ENCODE data around the gene DMXL2.

The DMXL2 gene

GRCh38 chr15:51558876-51559275, 63.7 kb downstream of the DMXL2 start:
- TF ChIP-seq CTCF (IDR thresholded peaks at IDR 0.05; ENCODE audit: extremely low read depth, missing control alignments) = no peak
- DNase-seq (ENCODE audit: low spot score) = no peak

- TF ChIP-seq CTCF (IDR thresholded peaks at IDR 0.05; ENCODE audit: extremely low read depth, missing control alignments) = no peak
- no peak for DNase-seq (ENCODE audit: low spot score)
These were observed 64.2 kb downstream of the DMXL2 start for GRCh38 chr15:51558411-51558810.

- no peak for DNase-seq (ENCODE audit: low spot score)
- no peak for TF ChIP-seq CTCF (IDR thresholded peaks at IDR 0.05; ENCODE audit: extremely low read depth, missing control alignments)
These were observed 71.7 kb downstream of the DMXL2 start for GRCh38 chr15:51550841-51551240.

GRCh38 chr15:51547656-51548055, 74.9 kb downstream of the DMXL2 start:
- DNase-seq (ENCODE audit: low spot score) = no peak
- TF ChIP-seq CTCF (IDR thresholded peaks at IDR 0.05; ENCODE audit: extremely low read depth, missing control alignments) = no peak

- TF ChIP-seq CTCF (IDR thresholded peaks at IDR 0.05; ENCODE audit: extremely low read depth, missing control alignments) = peak; percentile 38
- DNase-seq (ENCODE audit: low spot score) = peak; percentile 19
These were observed 85.5 kb downstream of the DMXL2 start for GRCh38 chr15:51536965-51537574.

- TF ChIP-seq CTCF (IDR thresholded peaks at IDR 0.05; ENCODE audit: extremely low read depth, missing control alignments) = no peak
- no peak for DNase-seq (ENCODE audit: low spot score)
These were observed 88.7 kb downstream of the DMXL2 start for GRCh38 chr15:51533672-51534398.

GRCh38 chr15:51526955-51527354, 95.6 kb downstream of the DMXL2 start:
- no peak for DNase-seq (ENCODE audit: low spot score)

More at GRCh38 chr15:51526955-51527354, 95.6 kb downstream of the DMXL2 start:
- no peak for TF ChIP-seq CTCF (IDR thresholded peaks at IDR 0.05; ENCODE audit: extremely low read depth, missing control alignments)
